RPMI8226 (cell line): ENCODE measurements around the gene CEBPZ.
"Not testable (repeated sequence)": the region's sequence is repeated elsewhere in the genome, so short reads cannot be mapped to it uniquely, and the experiment has no call there.

Experiments
- DNase-seq: peaks from one replicate; pipeline ENCODE4 v3.0.0-alpha.2; 2015

The CEBPZ gene, protein sequence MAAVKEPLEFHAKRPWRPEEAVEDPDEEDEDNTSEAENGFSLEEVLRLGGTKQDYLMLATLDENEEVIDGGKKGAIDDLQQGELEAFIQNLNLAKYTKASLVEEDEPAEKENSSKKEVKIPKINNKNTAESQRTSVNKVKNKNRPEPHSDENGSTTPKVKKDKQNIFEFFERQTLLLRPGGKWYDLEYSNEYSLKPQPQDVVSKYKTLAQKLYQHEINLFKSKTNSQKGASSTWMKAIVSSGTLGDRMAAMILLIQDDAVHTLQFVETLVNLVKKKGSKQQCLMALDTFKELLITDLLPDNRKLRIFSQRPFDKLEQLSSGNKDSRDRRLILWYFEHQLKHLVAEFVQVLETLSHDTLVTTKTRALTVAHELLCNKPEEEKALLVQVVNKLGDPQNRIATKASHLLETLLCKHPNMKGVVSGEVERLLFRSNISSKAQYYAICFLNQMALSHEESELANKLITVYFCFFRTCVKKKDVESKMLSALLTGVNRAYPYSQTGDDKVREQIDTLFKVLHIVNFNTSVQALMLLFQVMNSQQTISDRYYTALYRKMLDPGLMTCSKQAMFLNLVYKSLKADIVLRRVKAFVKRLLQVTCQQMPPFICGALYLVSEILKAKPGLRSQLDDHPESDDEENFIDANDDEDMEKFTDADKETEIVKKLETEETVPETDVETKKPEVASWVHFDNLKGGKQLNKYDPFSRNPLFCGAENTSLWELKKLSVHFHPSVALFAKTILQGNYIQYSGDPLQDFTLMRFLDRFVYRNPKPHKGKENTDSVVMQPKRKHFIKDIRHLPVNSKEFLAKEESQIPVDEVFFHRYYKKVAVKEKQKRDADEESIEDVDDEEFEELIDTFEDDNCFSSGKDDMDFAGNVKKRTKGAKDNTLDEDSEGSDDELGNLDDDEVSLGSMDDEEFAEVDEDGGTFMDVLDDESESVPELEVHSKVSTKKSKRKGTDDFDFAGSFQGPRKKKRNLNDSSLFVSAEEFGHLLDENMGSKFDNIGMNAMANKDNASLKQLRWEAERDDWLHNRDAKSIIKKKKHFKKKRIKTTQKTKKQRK

DNA sequence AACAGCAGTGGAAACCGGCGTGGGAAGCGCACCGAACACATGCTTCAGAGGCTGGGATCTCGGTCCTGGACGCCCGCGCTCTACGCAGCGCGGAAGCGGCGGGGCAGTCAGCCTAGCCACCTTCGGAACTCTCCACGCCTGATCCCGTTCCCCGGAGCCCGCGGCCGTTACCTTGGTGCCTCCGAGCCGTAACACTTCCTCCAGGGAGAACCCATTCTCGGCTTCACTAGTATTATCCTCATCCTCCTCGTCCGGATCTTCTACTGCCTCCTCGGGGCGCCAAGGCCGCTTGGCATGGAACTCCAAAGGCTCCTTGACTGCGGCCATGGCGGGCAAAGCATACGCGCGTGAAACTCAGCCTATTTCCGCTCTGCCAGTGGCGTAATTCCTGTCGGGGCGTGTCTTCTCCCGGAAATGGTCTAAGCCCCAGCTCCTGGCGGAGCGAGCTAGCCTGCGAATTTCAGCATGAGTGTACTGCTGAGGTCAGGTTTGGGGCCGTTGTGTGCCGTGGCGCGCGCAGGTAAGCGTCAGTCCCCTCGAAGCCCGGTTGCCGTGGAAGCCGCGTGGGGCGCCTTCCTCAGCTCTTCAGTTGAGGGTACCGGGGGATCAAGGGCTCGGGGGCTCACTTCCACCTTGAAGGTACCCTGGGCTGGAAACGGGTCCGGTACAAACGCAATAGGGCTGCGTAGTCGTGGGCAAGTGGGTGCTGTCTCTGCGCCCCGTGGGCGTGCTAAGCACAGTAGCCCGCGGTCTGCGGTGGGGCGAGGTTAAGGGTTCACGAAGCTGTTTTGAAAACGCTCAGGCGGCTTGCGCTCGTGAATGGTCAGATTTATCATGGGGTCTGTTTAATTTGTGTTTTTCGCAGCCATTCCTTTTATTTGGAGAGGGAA is at the start of gene CEBPZ, which contains the start of gene NDUFAF7:
CEBPZ (minus strand) TSS at position 356 of the 890 bp plus-strand sequence; CDS start at position 327, 29 bp downstream.
NDUFAF7 (plus strand) TSS at position 418 of the 890 bp plus-strand sequence; CDS start at position 466, 48 bp downstream.
- peak; percentile 94 for DNase-seq

DNA sequence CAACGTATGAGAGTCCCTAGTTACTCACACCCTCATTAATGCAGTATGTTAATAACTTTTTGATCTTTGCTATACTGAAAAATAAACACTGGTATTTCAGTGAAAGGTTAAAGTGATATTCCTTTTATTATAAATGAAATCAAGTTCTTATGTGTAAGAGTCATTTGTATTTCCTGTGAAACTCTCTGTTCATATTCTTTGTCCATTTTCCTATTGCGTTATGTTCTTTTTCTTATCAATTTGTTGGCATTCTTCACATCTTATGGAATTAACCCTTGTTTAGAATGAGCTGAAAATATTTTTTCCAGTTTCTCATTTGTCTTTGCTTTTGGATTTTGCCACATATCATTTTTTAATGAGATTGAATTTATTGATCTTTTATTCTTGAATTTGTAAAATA is 44.9 kb upstream of the CEBPZ start:
- no peak for DNase-seq

DNA sequence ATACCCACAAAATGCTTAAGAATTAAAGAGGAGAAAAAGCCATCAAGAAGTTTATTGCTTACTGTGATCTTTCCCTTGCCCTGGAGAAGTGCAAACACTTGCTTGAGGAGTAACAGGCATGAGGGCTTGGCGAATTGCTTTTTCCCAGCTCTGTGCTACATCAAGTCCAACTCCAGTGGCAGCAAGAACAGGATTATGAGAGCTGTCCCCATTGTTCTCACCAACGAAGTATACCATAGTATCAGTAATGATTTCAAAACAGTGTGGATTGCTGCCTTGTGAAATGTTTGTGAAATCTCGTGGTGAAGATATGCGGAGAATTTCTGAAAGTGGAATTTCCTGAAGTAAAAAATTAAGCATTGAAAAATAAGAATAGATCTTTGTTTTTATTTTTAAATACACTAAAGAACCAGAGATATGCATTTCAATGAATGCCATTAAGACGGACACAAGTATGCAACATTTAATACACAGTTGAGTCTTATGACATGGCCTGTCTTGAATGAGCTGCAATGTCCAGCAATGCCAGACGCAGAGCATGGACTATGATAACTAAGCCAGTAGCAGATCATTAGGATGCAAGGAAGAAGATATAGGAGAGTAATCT is 43.1 kb upstream of the CEBPZ start:
- DNase-seq = no peak

DNA sequence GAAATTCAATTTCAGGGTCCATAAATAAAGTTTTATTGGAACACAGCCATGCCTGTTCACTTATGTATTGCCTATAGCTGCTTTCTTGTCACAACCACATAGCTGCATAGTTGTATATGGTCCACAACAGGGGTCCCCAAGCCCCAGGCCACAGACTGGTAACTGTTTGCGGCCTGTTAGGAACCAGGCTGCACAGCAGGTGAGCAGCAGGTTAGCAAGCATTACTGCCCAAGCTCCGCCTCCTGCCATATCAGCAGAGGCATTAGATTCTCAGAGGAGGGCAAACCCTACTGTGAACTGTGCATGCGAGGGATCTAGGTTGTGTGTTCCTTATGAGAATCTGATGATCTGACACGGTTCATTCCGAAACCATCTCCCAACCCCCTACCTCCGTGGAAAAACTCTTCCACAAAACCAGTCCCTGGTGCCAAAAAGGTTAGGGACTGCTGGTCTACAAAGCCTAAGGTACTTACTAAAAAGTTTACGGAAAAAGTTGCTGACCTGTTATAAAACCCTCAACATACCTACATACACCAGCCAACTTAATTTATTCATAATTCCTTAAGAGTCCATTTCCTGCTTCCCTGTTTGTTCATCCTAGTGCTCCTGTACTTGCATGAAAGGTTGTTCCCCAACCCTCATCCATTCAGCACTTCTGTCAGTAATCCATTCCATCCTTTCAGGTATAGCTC is 40.1 kb upstream of the CEBPZ start:
- DNase-seq = no peak

DNA sequence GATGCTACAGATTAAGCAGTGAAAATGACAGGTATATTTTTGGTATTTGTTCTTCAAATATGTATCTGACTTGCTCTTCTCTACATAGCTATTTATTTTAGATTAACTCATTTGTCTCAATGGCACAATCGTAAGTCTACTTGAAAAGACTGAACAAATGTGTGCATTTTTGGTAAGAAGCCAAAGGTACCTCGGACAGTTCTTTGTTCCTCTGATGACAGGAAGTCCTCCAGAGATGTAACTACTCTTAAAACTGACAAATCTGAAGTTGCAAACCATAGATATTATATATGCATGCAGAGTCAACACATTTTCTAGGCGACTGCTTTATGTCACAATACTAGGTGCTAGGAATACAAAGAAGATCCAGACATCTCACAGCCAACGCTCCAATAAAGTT is 36.7 kb upstream of the CEBPZ start:
- no peak for DNase-seq

DNA sequence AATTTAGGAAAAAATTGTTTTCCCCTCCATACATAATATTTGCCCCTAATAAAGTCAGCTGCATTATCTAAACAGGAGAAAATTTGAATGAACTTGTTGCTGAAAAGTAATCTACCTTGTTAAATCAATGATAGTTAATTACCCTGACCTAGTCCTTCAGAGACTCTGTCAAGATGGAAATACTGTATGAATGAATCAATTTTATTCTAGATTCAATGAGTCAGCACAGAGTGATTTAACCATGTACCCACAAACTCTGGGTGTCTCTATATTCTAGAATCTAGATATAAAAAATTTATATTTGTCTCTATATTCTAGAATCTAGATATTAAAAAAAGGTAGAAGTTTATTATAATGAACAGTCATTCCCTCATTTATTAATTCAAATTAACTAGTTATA is 36.3 kb upstream of the CEBPZ start:
- DNase-seq = no peak

DNA sequence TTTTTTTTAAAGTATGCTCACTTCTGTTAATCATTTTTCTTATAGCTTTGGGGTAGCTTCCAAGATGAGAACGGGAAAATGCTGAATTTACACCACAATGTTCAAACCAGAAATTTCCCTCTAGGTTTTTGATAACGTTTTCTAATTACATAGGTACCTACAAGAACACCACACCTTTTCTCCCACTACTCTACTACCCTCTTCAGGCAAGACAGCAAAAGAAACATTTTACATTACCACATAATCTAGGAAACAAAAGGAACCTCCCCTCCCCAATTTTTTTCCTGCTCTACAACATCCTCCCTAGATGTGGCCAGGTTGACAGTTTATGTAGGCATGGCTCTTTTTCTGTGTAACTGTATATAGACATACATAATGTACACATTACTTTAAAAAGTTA is 32.4 kb upstream of the CEBPZ start:
- DNase-seq = no peak

DNA sequence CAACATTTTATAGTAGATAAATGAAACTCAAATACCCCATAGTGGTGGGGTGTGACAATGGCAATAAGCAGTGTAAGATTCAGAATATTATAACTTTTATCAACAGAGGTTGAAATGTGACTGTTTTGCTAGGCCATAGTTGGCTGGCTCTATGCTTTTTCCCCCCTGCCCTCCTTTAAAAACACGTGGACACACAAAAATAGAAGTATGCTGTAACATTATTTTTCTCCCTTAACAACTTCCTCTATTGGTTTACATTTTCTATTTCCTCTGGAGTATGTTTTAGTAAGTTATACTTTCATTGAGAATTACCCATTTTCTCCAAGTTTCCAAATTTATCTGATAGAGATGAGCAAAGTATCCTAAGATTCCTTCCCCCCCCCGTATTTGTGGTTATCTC is 31.1 kb upstream of the CEBPZ start:
- DNase-seq = no peak

DNA sequence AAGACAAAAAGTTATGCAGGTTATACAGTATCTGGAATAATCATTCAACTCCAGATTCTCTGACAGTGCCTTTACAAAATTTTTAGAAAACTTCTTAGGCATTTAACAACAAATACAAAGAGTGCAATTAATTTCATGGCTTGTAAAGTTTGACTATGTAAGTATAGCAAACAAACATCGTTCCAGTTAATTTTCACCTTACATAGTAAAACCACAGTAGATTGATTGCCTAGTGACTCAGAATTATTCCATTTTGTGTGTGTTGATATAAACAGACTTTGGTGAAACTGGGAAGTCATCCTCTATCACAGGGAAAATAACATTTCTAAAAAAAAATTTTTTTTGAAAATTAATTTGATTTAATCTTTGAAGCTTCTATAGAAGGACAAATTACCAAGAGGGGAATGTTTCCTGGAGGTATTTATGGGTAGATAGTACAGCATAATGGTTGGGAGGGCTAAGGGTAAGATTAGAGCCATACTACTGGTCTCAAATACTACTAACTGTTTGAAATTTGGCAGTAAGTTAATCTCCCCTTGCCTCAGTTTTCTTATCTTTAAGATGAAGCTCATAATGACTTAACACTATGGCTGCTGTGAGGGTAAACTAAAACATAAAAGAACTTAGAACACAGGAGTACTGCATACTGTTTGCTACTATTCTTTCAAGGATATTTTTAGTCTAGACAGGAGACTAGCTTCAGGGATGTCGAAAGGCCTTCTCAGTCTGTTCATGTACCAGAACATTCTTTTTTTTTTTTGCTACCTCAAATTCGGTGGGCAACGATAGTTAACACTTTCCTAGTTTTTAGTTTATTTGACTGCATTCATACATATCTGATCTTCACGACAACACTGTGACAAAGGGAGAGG is 19.7 kb upstream of the CEBPZ start:
- no peak for DNase-seq

DNA sequence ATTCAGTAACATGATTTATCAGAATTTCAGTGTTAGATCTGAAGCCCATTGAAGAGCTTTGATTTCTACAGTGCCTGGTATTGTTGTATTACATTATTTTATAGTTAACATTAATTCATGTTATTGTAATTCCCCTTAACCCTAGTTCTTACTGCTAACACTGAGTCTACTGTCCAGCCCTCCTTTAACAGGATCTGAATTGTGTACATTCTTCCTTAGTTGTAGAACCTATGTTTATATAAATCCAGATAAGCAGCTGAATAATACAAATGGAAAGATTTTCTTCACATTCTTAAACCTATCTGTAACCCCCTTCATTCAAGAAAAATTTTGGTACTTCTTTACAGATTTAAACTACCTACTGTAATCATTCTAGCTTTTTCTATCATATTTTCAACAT is 14.8 kb upstream of the CEBPZ start:
- DNase-seq = no peak

DNA sequence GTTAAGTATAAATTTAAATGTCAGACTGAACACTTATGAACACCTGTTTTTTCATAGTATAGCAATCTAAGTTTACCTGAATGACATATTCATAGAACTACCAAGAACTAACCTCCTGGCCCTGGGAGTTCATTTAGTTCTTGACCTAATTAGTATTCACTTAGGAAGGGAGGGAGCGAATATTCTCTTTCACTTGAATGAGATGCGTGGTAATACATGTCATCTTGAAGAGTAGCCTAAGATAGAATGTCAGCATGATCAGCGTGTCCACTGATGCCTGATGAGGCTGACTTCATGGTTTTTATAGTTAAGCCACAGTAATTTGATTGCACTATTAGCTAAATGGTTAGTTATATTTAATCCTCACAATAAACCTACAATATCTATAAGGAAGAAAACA is 13.4 kb upstream of the CEBPZ start:
- no peak for DNase-seq

DNA sequence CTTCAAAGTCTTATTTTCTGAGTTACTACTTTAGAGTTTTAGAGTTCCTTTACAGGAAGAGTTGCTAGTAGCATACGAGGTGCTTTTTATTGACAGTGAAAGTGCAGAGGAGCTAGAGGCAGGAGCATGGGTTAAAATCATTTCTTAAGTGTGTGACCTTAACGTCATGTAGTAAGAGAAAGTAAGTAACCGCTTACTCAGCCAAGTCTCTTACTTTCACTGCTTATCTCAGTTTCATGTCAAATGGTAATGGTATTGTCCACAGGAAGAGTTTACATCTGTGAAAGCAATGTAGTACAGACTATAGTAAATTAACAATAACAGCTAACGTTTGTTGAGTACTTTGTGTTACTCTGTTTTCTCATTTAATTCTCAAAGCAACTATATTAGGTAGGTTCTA is 12.6 kb upstream of the CEBPZ start:
- DNase-seq = no peak

DNA sequence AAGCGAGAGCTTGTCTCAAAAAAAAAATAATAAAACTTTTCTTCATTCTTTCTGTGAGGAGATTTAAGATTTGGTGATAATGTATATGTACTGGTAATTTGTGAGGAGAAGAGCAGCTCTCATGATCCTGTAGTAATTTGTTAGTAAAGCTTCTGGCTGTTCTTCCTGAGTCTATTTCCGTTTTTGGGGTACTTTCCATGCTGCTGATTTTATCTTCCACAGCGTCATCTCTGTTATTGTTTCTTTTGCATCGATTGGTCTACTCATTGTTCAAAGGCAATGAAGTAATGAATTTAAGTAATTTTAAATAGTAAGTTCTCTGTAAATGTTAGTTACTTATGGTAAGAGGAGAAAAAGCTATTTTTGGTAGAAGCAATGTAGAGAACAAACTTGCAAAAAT is 12.0 kb upstream of the CEBPZ start:
- no peak for DNase-seq

DNA sequence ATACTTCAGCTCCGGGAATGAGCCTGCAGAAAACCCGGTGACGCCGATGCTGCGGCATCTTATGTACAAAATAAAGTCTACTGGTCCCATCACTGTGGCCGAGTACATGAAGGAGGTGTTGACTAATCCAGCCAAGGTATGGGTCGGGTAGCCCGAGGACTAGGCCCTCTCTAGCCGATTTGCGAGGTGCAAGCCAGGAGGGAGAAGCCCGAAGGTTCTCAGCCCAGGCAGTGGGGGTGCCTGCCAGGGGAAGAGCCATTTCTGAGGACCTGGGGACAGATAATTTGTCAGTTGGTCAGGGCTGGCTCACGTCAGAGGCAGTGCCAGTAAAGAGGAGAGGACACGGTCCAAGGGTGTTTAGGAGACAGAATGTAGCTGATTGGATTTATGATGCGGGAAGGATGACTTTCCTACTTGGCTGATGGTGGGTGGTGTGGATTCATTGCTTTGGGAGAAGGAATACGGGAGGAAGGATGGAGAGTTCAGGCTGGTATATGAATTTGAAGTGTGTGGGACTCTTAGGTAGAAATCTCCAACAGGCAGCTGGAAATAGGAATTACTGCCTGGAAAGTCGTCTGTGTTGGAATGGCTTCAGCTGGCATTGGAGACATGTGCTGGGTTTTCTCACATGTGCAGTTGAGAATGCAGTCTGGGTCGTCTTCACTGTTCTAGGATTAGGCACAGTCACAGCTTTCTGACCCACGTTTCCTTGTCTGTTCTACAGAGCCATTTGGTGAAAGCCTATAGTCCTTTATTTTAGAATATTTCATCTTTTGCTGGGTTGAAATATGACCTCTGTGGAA is 936 bp upstream of the CEBPZ start:
- DNase-seq = peak; percentile 10

DNA sequence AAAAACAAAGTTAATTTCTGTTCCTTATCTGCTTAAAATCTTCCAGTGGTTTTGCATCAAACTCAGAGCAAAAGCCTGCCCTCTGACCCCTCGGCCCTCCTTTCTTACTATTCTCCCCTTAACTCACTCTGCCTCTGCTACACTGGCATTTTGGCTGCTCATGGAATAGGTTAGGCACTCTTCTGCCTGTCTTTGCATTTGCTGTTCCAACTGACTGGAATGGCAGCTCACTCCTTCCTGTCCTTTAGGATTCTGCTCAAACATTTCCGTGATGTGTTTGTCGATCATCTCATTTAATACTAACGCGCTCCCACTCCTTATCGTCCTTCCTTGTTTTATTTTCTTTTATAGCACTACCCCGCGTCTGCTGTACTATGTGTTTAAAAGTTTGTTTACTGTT is 815 bp downstream of the CEBPZ start:
- DNase-seq = no peak

DNA sequence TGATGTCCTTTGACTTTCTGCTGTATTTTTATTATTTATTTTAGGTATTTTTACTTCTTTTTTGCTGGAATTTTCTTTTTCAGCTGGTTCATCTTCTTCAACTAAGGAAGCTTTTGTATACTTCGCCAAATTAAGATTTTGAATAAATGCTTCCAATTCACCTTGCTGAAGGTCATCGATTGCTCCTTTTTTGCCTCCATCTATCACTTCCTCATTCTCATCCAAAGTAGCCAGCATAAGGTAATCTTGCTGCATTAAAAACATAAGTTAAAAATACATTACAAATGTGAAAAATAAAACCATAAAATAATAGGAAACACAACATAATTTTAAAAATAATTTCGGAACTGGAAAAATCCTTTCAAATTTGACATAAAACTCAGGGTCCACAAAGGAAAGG is 2.6 kb downstream of the CEBPZ start:
- no peak for DNase-seq

DNA sequence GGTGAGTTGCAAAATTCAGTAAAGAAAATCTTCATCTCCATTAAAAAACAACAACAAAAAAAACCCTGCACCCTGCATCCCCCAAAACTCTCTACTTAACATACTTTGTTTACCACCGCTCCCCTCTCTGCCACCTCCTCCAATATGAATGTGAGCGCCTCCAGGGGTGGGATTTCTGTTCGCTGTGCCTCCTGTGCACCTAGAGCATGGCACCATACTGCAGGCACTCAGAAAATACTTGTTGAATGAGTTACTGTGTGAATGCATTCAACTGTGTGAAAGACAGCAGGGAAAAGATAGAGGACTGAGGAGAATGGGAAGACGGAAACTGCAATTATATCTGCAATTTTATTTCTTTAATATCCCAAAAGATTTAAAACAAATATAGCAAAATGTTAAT is 4.5 kb downstream of the CEBPZ start:
- DNase-seq = no peak

DNA sequence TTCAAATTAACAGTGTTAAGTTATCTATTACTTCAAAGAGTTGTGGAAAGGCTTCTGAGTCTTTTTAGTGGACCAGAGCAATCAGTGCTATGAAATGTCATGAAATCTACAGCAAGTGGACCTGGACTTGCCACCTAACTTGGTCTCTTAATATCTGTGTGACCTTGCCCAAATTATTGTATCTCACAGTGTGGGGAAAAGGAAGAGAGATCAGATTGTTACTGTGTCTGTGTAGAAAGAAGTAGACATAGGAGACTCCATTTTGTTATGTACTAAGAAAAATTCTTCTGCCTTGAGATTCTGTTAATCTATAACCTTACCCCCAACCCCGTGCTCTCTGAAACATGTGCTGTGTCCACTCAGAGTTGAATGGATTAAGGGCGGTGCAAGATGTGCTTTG is 6.3 kb downstream of the CEBPZ start:
- not testable (repeated sequence) for DNase-seq

DNA sequence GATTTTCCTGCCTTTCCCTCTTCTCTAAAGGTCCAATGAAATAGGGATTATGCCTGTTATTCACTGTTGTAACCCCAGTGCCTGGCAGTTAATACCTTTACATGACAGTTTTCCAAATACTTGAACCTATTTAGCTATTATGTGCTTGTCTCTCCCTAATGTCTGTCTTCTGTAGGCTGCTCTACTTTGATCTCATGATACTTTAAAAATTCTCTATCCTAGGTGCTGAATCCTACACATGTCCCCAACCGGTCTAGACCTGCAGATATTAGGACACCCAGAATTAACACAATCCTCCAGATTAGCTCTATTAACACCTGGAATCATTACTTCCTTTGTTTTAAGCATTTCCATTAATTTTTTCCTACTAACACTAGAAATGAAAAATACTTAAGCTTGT is 7.3 kb downstream of the CEBPZ start:
- DNase-seq = no peak

DNA sequence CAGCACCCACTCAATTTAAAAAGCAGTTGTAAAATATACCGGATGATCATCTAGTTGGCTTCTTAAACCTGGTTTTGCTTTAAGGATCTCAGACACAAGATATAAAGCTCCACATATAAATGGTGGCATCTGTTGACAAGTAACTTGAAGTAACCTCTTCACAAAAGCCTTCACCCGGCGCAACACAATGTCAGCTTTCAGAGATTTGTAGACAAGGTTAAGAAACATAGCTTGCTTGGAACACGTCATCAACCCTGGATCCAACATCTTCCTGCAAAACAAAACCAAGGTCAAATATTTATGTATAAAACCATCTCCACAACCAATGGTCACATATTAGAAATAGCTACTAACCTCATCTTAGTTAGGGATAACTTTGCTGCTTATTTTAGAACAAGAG is 8.3 kb downstream of the CEBPZ start:
- no peak for DNase-seq
